ENCODE measurements around the gene SELENOP. TPM values are rescaled to one million over a fixed set of nuclear protein-coding genes. Genes with fewer than 3 reads are reported as not detected.

SELENOP gene, protein sequence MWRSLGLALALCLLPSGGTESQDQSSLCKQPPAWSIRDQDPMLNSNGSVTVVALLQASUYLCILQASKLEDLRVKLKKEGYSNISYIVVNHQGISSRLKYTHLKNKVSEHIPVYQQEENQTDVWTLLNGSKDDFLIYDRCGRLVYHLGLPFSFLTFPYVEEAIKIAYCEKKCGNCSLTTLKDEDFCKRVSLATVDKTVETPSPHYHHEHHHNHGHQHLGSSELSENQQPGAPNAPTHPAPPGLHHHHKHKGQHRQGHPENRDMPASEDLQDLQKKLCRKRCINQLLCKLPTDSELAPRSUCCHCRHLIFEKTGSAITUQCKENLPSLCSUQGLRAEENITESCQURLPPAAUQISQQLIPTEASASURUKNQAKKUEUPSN
- total RNA-seq: 409 and 673 TPM in 2 replicates

DNA sequence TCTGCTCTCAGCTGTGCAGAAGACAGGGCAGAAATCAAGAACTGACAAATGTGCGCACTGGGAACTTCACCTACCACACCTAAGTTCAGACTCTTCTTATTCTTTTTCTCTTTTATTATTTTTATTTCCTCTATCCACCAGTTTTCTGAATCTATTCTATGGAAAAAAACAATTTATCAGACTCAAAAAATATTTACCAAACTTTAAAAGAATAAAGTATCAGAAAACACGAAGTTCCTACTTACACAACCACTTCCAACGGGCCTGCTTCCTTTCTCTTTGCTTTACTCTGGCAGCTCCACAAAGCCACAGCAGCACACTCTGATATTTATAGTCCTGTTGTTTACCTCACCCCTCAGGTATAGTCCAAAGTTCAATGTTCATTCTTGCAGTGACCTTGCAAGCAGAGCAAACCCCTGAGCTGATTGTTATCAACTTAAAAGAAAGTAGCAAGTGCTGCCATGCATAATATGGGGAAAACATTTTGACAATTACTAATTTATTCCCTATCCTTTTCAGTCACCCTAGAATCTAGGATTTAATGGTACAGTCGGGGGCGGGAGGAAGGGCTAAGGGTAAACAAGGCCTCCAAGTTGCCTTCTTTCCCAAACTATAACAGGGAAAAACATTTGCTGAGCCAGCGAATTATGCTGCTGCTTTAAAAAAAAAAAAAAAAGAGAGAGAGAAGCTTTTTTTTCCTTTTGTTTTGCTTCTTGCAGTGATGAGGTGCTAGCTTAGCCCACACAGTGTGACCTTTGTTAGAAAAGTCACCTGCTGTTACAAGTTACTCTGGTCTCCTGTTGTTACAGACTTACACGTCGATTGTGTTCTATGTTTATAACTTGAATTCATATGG lies at the start of gene SELENOP:
TSS of gene SELENOP (minus strand) at position 302 of the 856 bp plus-strand sequence. CDS start 3,539 bp downstream, outside the sequence.

DNA sequence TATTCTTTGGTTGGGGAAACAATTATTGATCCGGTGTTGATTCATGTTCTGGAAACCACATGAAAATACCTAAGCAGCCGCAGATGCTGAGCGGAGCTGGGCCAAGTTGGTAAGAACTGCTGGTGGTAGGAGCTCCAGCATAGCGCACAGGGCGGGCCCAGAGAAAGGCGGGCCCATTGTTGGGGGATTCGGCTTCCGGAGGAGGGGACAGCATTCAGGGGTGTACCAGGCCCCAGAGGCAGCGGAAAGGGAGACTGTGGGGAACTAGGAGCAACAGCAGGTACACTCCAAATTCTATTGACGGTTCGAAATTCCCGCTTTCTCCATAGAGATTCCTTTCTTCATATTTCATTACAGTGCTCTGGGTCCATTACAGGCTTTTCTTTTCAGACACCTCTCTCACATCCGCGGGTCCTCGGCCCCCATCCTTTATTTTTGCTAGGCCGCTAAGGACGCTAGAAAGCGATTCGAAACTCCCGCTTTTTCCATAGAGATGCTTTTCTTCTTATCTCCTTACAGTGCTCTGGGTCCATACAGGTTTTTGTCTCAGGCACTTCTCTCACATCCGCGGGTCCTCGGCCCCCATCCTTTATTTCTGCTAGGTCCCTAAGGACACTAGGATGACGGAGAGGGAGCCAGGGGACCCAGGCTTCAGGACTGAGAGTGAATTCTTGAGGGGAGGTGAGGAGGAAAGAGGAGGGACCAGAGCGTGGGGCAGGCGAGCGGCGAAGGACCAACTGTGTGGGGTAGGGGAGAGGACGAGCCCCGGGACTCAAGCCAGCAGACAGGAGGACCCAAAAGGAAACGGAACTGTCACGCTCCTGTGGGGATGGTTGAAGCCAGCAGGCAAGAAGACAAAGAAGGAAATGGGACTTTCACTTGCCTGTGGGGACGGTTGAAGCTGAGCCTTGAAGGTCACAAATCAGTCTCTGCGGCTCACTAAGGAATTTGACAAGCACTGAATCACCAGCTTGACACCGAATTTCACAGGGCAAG lies 54.8 kb downstream of the SELENOP start, which contains the start of gene CCDC152:
TSS of gene CCDC152 (plus strand) at position 213 of the 996 bp plus-strand sequence. CDS start 2,304 bp downstream, outside the sequence.

Other genes with a start within 250 kb of the SELENOP start
- 0.11 and 0.34 TPM in 2 replicates for gene CCDC152, start 55.1 kb downstream of the SELENOP start, total RNA-seq
- 10.5 and 15.2 TPM in 2 replicates for gene ANXA2R, start 228.4 kb upstream of the SELENOP start, total RNA-seq

All from dermis lymphatic vessel endothelial cell (primary cell).